H9 (cell line): ENCODE data around the gene SELENOW. TPM values are rescaled to one million over a fixed set of nuclear protein-coding genes. Genes with fewer than 3 reads are reported as not detected.

Source experiments
- DNase-seq: peaks from one replicate; pipeline ENCODE4 v3.0.0-alpha.2; 2017
- H2AFZ ChIP-seq: one replicate; pipeline ENCODE4 v1.6.1; 2013; ENCODE audit warnings: mild to moderate bottlenecking, low read length, control low read depth, moderate library complexity
- H2AK5ac ChIP-seq: 2 replicates; pipeline ENCODE4 v1.6.1; 2013; ENCODE audit warnings: low read length, control low read depth, mixed read lengths; ENCODE audit not compliant: insufficient read length
- H2BK120ac ChIP-seq: one replicate; pipeline ENCODE4 v1.6.1; 2013; ENCODE audit warnings: low read depth, mild to moderate bottlenecking, low read length, control low read depth, inconsistent platforms; ENCODE audit not compliant: poor library complexity, severe bottlenecking
- H2BK12ac ChIP-seq: 2 replicates; pipeline ENCODE4 v1.6.1; 2013; ENCODE audit warnings: low read length, control low read depth, mixed read lengths, low read depth; ENCODE audit not compliant: insufficient read length
- H2BK15ac ChIP-seq: 2 replicates; pipeline ENCODE4 v1.6.1; 2013; ENCODE audit warnings: low read depth, low read length, control low read depth
- H2BK20ac ChIP-seq: one replicate; pipeline ENCODE4 v1.6.1; 2013; ENCODE audit warnings: low read depth, mild to moderate bottlenecking, low read length, control low read depth, inconsistent platforms; ENCODE audit not compliant: poor library complexity, severe bottlenecking
- H2BK5ac ChIP-seq: 2 replicates; pipeline ENCODE4 v1.6.1; 2013; ENCODE audit warnings: low read length, control low read depth, mixed read lengths; ENCODE audit not compliant: insufficient read length
- H3K14ac ChIP-seq: 2 replicates; pipeline ENCODE4 v1.6.1; 2013; ENCODE audit warnings: low read length, control low read depth; ENCODE audit not compliant: insufficient read depth
- H3K18ac ChIP-seq: 2 replicates; pipeline ENCODE4 v1.6.1; 2013; ENCODE audit warnings: low read depth, mild to moderate bottlenecking, mixed read lengths, low read length, control low read depth; ENCODE audit not compliant: insufficient read length
- H3K23ac ChIP-seq: 2 replicates; pipeline ENCODE4 v1.6.1; 2013; ENCODE audit warnings: low read length, control low read depth, mixed read lengths, low read depth; ENCODE audit not compliant: insufficient read length
- H3K23me2 ChIP-seq: 2 replicates; pipeline ENCODE4 v1.6.1; 2013; ENCODE audit warnings: low read depth, mild to moderate bottlenecking, mixed read lengths, low read length, control low read depth; ENCODE audit not compliant: insufficient read length, poor library complexity, severe bottlenecking
- H3K27ac ChIP-seq: 2 replicates; pipeline ENCODE4 v1.5.1; 2013; ENCODE audit warnings: low read length, control low read depth, mixed read lengths, low read depth; ENCODE audit not compliant: insufficient read length
- H3K27me3 ChIP-seq: 2 replicates; pipeline ENCODE4 v1.6.1; 2013; ENCODE audit warnings: low read length, control low read depth, inconsistent platforms; ENCODE audit not compliant: insufficient read depth
- H3K4ac ChIP-seq: 2 replicates; pipeline ENCODE4 v1.6.1; 2013; ENCODE audit warnings: low read depth, mild to moderate bottlenecking, control low read depth, inconsistent platforms, low read length, moderate library complexity
- H3K4me1 ChIP-seq: 2 replicates; pipeline ENCODE4 v1.6.1; 2013; ENCODE audit warnings: low read length, control low read depth, inconsistent platforms; ENCODE audit not compliant: insufficient read depth
- H3K4me2 ChIP-seq: 2 replicates; pipeline ENCODE4 v1.6.1; 2013; ENCODE audit warnings: low read length, control low read depth, mixed read lengths; ENCODE audit not compliant: insufficient read length, insufficient read depth
- H3K56ac ChIP-seq: 2 replicates; pipeline ENCODE4 v1.6.1; 2013; ENCODE audit warnings: low read depth, mild to moderate bottlenecking, mixed read lengths, low read length, control low read depth; ENCODE audit not compliant: insufficient read length
- H3K79me1 ChIP-seq: 2 replicates; pipeline ENCODE4 v1.6.1; 2013; ENCODE audit warnings: low read depth, mild to moderate bottlenecking, moderate library complexity, low read length, control low read depth, inconsistent platforms; ENCODE audit not compliant: insufficient read depth, poor library complexity, severe bottlenecking
- H3K79me2 ChIP-seq: 2 replicates; pipeline ENCODE4 v1.6.1; 2013; ENCODE audit warnings: low read length, control low read depth, inconsistent platforms; ENCODE audit not compliant: insufficient read depth
- H3K9ac ChIP-seq: 2 replicates; pipeline ENCODE4 v1.6.1; 2013; ENCODE audit warnings: low read length, control low read depth, mixed read lengths; ENCODE audit not compliant: insufficient read length; ENCODE audit errors: extremely low read depth
- H3K9me3 ChIP-seq: one replicate; pipeline ENCODE4 v1.6.1; 2013; ENCODE audit warnings: low read depth, low read length, inconsistent platforms; ENCODE audit not compliant: control insufficient read depth
- H3T11ph ChIP-seq: one replicate; pipeline ENCODE4 v1.6.1; 2013; ENCODE audit warnings: mild to moderate bottlenecking, low read length, control low read depth, inconsistent platforms
- H4K20me1 ChIP-seq: one replicate; pipeline ENCODE4 v1.6.1; 2013; ENCODE audit not compliant: control insufficient read depth, insufficient read length, insufficient read depth
- H4K5ac ChIP-seq: 2 replicates; pipeline ENCODE4 v1.6.1; 2013; ENCODE audit warnings: low read depth, mild to moderate bottlenecking, mixed read lengths, low read length, control low read depth; ENCODE audit not compliant: insufficient read length
- H4K8ac ChIP-seq: replicated peaks from 2 replicates; pipeline ENCODE4 v1.6.1; 2013; ENCODE audit warnings: low read length, control low read depth, mixed read lengths, low read depth; ENCODE audit not compliant: insufficient read length
- H4K91ac ChIP-seq: 2 replicates; pipeline ENCODE4 v1.6.1; 2013; ENCODE audit warnings: low read depth, mild to moderate bottlenecking, moderate library complexity, mixed read lengths, low read length, control low read depth; ENCODE audit not compliant: insufficient read length
- H3K27ac Mint-ChIP-seq, 3 experiments: 2 replicates in 2 of 3; 3 replicates in 1 of 3; pipeline ENCODE4 v1.8.0; 2020 to 2021; ENCODE audit warnings: mixed read lengths in 3 of 3, mild to moderate bottlenecking in 1 of 3, moderate library complexity in 1 of 3
- H3K27me3 Mint-ChIP-seq: 2 replicates; pipeline ENCODE4 v1.8.0; 2021; ENCODE audit warnings: low read depth, mild to moderate bottlenecking, moderate library complexity, mixed read lengths
- H3K36me3 Mint-ChIP-seq, 3 experiments: 2 replicates in 2 of 3; 3 replicates in 1 of 3; pipeline ENCODE4 v1.8.0; 2020 to 2021; ENCODE audit warnings: low read depth in 3 of 3, mixed read lengths in 3 of 3; ENCODE audit not compliant: insufficient read depth in 1 of 3
- H3K4me1 Mint-ChIP-seq, 2 experiments: 2 replicates each; pipeline ENCODE4 v1.8.0; 2020; ENCODE audit warnings: mixed read lengths in 2 of 2
- H3K4me3 Mint-ChIP-seq, 2 experiments: 2 replicates in 1 of 2; 3 replicates in 1 of 2; pipeline ENCODE4 v1.8.0; 2020 to 2021; ENCODE audit warnings: mild to moderate bottlenecking in 2 of 2, mixed read lengths in 2 of 2, moderate library complexity in 1 of 2
- H3K9me3 Mint-ChIP-seq, 2 experiments: 2 replicates in 1 of 2; 3 replicates in 1 of 2; pipeline ENCODE4 v1.8.0; 2020; ENCODE audit warnings: mild to moderate bottlenecking in 2 of 2, mixed read lengths in 2 of 2, moderate library complexity in 1 of 2
- WGBS: extraction: QIAGEN DNeasy Blood & Tissue Kit; methylation state at CpG from one replicate; pipeline ENCODE4 v1.1.7; 2013; ENCODE audit warnings: missing lambda C conversion rate, low lambda C conversion rate, mixed read lengths; ENCODE audit not compliant: insufficient read length; ENCODE audit errors: extremely low coverage; 5-methylcytosine and 5-hydroxymethylcytosine counted together
- total RNA-seq: library from RNA; stranded (reverse); gene quantifications from 2 replicates; pipeline ENCODE4 v1.2.1, GENCODE V29; 2021
- TF ChIP-seq, protein P1 (sequence below): fragments of 200-600 bp; sonication (generic); conservative IDR thresholded peaks from 3 replicates; pipeline ENCODE4 v1.8.0; 2021; ENCODE audit warnings: antibody characterized with exemption, mild to moderate bottlenecking

SELENOW gene
- total RNA-seq, 1 experiment from 2014 or later, result 388 TPM

DNA sequence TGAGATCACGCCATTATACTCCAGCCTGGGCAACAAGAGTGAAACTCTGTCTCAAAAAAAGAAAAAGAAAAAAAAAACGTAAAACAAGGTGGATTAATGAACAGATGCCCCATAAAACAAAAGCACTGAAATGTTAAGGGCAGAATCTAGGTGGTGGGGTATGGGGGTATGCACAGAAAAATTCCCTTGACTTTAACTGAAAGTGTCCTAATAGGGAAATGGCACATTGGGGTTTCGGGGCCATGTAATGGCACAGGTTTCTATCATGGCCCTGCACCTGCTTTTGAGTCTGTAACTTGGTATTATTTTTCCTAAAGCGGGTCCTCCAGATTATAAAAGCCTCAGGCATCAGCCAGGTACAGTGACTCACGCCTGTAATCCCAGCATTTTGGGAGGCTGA is 16.9 kb upstream of the SELENOW start:
- no CpG with 5 or more reads among the region's 5 CpGs for WGBS
- Histone ChIP-seq H3K4ac (no peak overlapping the region), H3K14ac (no peak overlapping the region), H3K27ac (no peak overlapping the region), H3K4me2 (no peak overlapping the region), H3K9ac (no peak overlapping the region), H3K4me1 (no peaks in the 10 kb centered on the region), H4K20me1 (no peaks in the 10 kb centered on the region), H3T11ph (no peak overlapping the region), H2BK5ac (no peak overlapping the region), H3K27me3 (no peaks in the 10 kb centered on the region), H3K23ac (no peak overlapping the region), H3K18ac (no peak overlapping the region), H2AK5ac (no peak overlapping the region), H2AFZ (no peak overlapping the region), H3K9me3 (no peaks in the 10 kb centered on the region), H3K23me2 (no peaks in the 10 kb centered on the region), H4K8ac (no peak overlapping the region), H4K5ac (no peak overlapping the region), H2BK15ac (no peak overlapping the region), H2BK12ac (no peak overlapping the region), H3K56ac (no peak overlapping the region), H2BK20ac (no peak overlapping the region), H4K91ac (no peak overlapping the region), H3K79me1 (no peaks in the 10 kb centered on the region), H3K79me2 (no peaks in the 10 kb centered on the region), H2BK120ac (no peak overlapping the region)
- DNase-seq, result no peak
- TF ChIP-seq, protein P1, sequence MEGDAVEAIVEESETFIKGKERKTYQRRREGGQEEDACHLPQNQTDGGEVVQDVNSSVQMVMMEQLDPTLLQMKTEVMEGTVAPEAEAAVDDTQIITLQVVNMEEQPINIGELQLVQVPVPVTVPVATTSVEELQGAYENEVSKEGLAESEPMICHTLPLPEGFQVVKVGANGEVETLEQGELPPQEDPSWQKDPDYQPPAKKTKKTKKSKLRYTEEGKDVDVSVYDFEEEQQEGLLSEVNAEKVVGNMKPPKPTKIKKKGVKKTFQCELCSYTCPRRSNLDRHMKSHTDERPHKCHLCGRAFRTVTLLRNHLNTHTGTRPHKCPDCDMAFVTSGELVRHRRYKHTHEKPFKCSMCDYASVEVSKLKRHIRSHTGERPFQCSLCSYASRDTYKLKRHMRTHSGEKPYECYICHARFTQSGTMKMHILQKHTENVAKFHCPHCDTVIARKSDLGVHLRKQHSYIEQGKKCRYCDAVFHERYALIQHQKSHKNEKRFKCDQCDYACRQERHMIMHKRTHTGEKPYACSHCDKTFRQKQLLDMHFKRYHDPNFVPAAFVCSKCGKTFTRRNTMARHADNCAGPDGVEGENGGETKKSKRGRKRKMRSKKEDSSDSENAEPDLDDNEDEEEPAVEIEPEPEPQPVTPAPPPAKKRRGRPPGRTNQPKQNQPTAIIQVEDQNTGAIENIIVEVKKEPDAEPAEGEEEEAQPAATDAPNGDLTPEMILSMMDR, result no peak
- Mint-ChIP-seq H3K4me3 (no peak overlapping the region), H3K4me1 (peaks cover 7 to 9% of the 10 kb centered on the region in 2 experiments), H3K9me3 (peaks cover 0 to 3% of the 10 kb centered on the region in 2 experiments; a peak in 1 of 5 replicates), H3K27ac (peak overlapping the region in 1 of 3 experiments; percentile 81; a peak in 2 of 7 replicates), H3K27me3 (no peaks in the 10 kb centered on the region), H3K36me3 (peaks cover 25 to 31% (median 29%) of the 10 kb centered on the region in 3 experiments)
